Sigmoid colon (tissue), 7 donors: ENCODE data around the gene DUSP14. TPM values are rescaled to one million over a fixed set of nuclear protein-coding genes. Genes with fewer than 3 reads are reported as not detected.
"Not testable (repeated sequence)": the region's sequence is repeated elsewhere in the genome, so short reads cannot be mapped to it uniquely, and the experiment has no call there.

Source experiments
- DNase-seq: peaks from one replicate; pipeline ENCODE4 v3.0.0-alpha.2; 2019
- H3K27ac ChIP-seq, 4 donors: fragments of 200-600 bp; sonication (generic); one replicate each; pipeline ENCODE4 v1.5.1; 2016 to 2019; ENCODE audit warnings: mild to moderate bottlenecking in 1 of 4
- H3K27me3 ChIP-seq, 3 donors: fragments of 200-600 bp; sonication (generic); one replicate each; pipeline ENCODE4 v1.5.1; 2019; ENCODE audit warnings: mild to moderate bottlenecking in 1 of 3
- H3K36me3 ChIP-seq, 4 donors: fragments of 200-600 bp; sonication (generic); one replicate each; pipeline ENCODE4 v1.5.1; 2016 to 2019
- H3K4me1 ChIP-seq, 4 donors: fragments of 200-600 bp; sonication (generic); one replicate each; pipeline ENCODE4 v1.5.1; 2017 to 2019
- H3K4me3 ChIP-seq, 4 donors: fragments of 200-600 bp; sonication (generic); one replicate each; pipeline ENCODE4 v1.5.1; 2017 to 2019; ENCODE audit warnings: mild to moderate bottlenecking in 2 of 4, moderate library complexity in 1 of 4
- H3K9me3 ChIP-seq, 4 donors: fragments of 200-600 bp in 3 of 4; sonication (generic) in 3 of 4; one replicate each; pipeline versions ENCODE4 v1.5.1 to v1.6.1; 2013 to 2019
- CTCF ChIP-seq, 4 experiments: fragments of 450-650 bp in 3 of 4; fragments of 200-600 bp in 1 of 4; IDR thresholded peaks; one replicate each; pipeline ENCODE4 v1.5.1; 2016 to 2019; ENCODE audit warnings: antibody characterized with exemption in 4 of 4, mild to moderate bottlenecking in 3 of 4, moderate library complexity in 2 of 4
- EP300 ChIP-seq, 4 donors: sonication (generic); formaldehyde crosslinking; IDR thresholded peaks; one replicate each; pipeline ENCODE4 v1.6.1; 2017; ENCODE audit warnings: antibody characterized with exemption in 4 of 4
- POLR2A ChIP-seq, 2 donors: fragments of 450-650 bp; IDR thresholded peaks; one replicate each; pipeline ENCODE4 v1.6.1; 2016; ENCODE audit warnings: antibody characterized with exemption in 2 of 2, mild to moderate bottlenecking in 2 of 2, moderate library complexity in 2 of 2
- POLR2AphosphoS5 ChIP-seq, 4 donors: sonication (generic); formaldehyde crosslinking; IDR thresholded peaks; one replicate each; pipeline ENCODE4 v1.6.1; 2017; ENCODE audit warnings: antibody characterized with exemption in 4 of 4
- WGBS, 2 donors: extraction: QIAGEN DNeasy Blood & Tissue Kit; methylation state at CpG; one replicate each; pipeline ENCODE4 v1.1.7; 2013; 5-methylcytosine and 5-hydroxymethylcytosine counted together
- intact Hi-C: fragments of 100-400 bp; cut with DNase I; formaldehyde crosslinking; loops from one replicate; pipeline ENCODE4 v1.15.1; 2023
- polyA plus RNA-seq, 3 donors: library from polyadenylated mRNA; stranded (reverse); fragments of 200-250 nt; gene quantifications; one replicate each; pipeline ENCODE4 v1.2.3, GENCODE V29; 2013
- total RNA-seq, 4 donors: library from RNA; depleted of rRNA; stranded (reverse); fragments of >200 nt; gene quantifications; one replicate each; pipeline ENCODE4 v1.1.0, GENCODE V29; 2016
- donor health status: healthy with polysubstance abuse.
- donor health status: Bipolar disorder and iron deficiency.
- donor health status: healthy.

DUSP14 gene
- total RNA-seq (10 to 100 TPM; 18.5 to 25.2 (median 20.4) TPM), polyA plus RNA-seq (1 to 10 TPM; 1.2 to 3.6 (median 3.4) TPM)

- intact Hi-C loops: loop anchor here (2.0 kb wide), 3 partner anchors 83 to 131 kb away; partner anchors contain the start of genes ACACA, SYNRG and TADA2A
- Histone ChIP-seq H3K27me3 (no peaks in the 10 kb centered on the region), H3K36me3 (no peaks in the 10 kb centered on the region), H3K4me3 (peak within 1 kb of the TSS; percentile 69 to 92 (median 84)), H3K27ac (peak within 1 kb of the TSS; percentile 90 to 97 (median 93)), H3K4me1 (peaks cover 0 to 60% (median 45%) of the 10 kb centered on the region in 4 donors), H3K9me3 (no peaks in the 10 kb centered on the region)
- 0 to 1% methylated on average over 100 of the region's 100 CpGs for WGBS, 2 donors
- DNase-seq: peak; percentile 91
- TF ChIP-seq CTCF (IDR thresholded peaks at IDR 0.05) (no peak), POLR2AphosphoS5 (IDR thresholded peaks at IDR 0.05) (peak; percentile 50 to 85 (median 82))
Measured at GRCh38 chr17:37489197-37490001, at the start of gene DUSP14. DUSP14 (plus strand) TSS chr17:37489891; CDS start chr17:37512273, 22,382 bp downstream.

GRCh38 chr17:37440424-37440823 lies 49.3 kb upstream of the DUSP14 start:
- Histone ChIP-seq H3K27me3 (no peaks in the 10 kb centered on the region), H3K4me3 (no peak overlapping the region), H3K36me3 (peaks cover 15 to 81% (median 37%) of the 10 kb centered on the region in 4 donors), H3K27ac (no peak overlapping the region), H3K9me3 (no peaks in the 10 kb centered on the region), H3K4me1 (no peaks in the 10 kb centered on the region)
- 98 to 99% methylated on average over 2 of the region's 2 CpGs for WGBS, 2 donors
- DNase-seq: no peak
- TF ChIP-seq CTCF (IDR thresholded peaks at IDR 0.05) (no peak), EP300 (IDR thresholded peaks at IDR 0.05) (no peak), POLR2AphosphoS5 (IDR thresholded peaks at IDR 0.05) (no peak), POLR2A (IDR thresholded peaks at IDR 0.05) (no peak)
- intact Hi-C loops: no loop called here

GRCh38 chr17:37441369-37442014 lies 48.2 kb upstream of the DUSP14 start:
- peaks cover 15 to 83% (median 39%) of the 10 kb centered on the region in 4 donors for H3K36me3 ChIP-seq
- H3K9me3 ChIP-seq, DNase-seq, H3K27me3 ChIP-seq, H3K4me1 ChIP-seq, H3K27ac ChIP-seq, H3K4me3 ChIP-seq, intact Hi-C loops: not testable (repeated sequence)
- 89 to 93% methylated on average over 12 of the region's 12 CpGs for WGBS, 2 donors

GRCh38 chr17:37446027-37446426 lies 43.7 kb upstream of the DUSP14 start:
- no peaks in the 10 kb centered on the region for H3K27me3 ChIP-seq
- H3K4me3 ChIP-seq: no peak overlapping the region
- WGBS, 2 donors: 89 to 93% methylated on average over 4 of the region's 4 CpGs
- no peak overlapping the region for H3K27ac ChIP-seq
- TF ChIP-seq POLR2A (IDR thresholded peaks at IDR 0.05): no peak
- TF ChIP-seq POLR2AphosphoS5 (IDR thresholded peaks at IDR 0.05): no peak
- no peak for TF ChIP-seq EP300 (IDR thresholded peaks at IDR 0.05)
- TF ChIP-seq CTCF (IDR thresholded peaks at IDR 0.05): no peak
- peaks cover 0 to 10% (median 4%) of the 10 kb centered on the region in 4 donors for H3K4me1 ChIP-seq
- intact Hi-C loops: no loop called here
- peaks cover 0 to 84% (median 23%) of the 10 kb centered on the region in 4 donors for H3K36me3 ChIP-seq
- H3K9me3 ChIP-seq: no peaks in the 10 kb centered on the region
- DNase-seq: no peak

- H3K4me3 ChIP-seq: no peak overlapping the region
- peaks cover 0 to 68% (median 14%) of the 10 kb centered on the region in 4 donors for H3K36me3 ChIP-seq
- intact Hi-C loops: no loop called here
- H3K4me1 ChIP-seq: peaks cover 0 to 10% (median 4%) of the 10 kb centered on the region in 4 donors
- no peaks in the 10 kb centered on the region for H3K9me3 ChIP-seq
- no peaks in the 10 kb centered on the region for H3K27me3 ChIP-seq
- 92 to 94% methylated on average over 1 of the region's 1 CpG for WGBS, 2 donors
- no peak for DNase-seq
- no peak for TF ChIP-seq EP300 (IDR thresholded peaks at IDR 0.05)
- TF ChIP-seq POLR2A (IDR thresholded peaks at IDR 0.05): no peak
- no peak for TF ChIP-seq CTCF (IDR thresholded peaks at IDR 0.05)
- no peak for TF ChIP-seq POLR2AphosphoS5 (IDR thresholded peaks at IDR 0.05)
- peak overlapping the region in 2 of 4 donors; percentile 6 to 33 for H3K27ac ChIP-seq
Measured at GRCh38 chr17:37447641-37448040, 42.0 kb upstream of the DUSP14 start.
